Astrocyte (in vitro differentiated cells and primary cell): ENCODE measurements around the gene DHX16. TPM values are rescaled to one million over a fixed set of nuclear protein-coding genes. Genes with fewer than 3 reads are reported as not detected.

Experiments used
- DNase-seq: peaks from one replicate; pipeline ENCODE4 v3.0.0-alpha.2; 2010; ENCODE audit warnings: low read depth
- FAIRE-seq: peaks from 2 replicates; lab custom pipeline; 2011; peaks lifted over from hg19 to GRCh38; lab: Jason Lieb, UNC
- H2AFZ ChIP-seq: 2 replicates; pipeline ENCODE4 v1.6.0; 2012; ENCODE audit warnings: low read depth, low read length, inconsistent platforms
- H3K27ac ChIP-seq: 2 replicates; pipeline ENCODE4 v1.5.1; 2011; ENCODE audit warnings: low read depth, low read length, inconsistent platforms
- H3K27me3 ChIP-seq: 2 replicates; pipeline ENCODE4 v1.6.0; 2011; ENCODE audit warnings: low read length, inconsistent platforms; ENCODE audit not compliant: insufficient read depth
- H3K36me3 ChIP-seq: 2 replicates; pipeline ENCODE4 v1.5.1; 2011; ENCODE audit warnings: low read length, inconsistent platforms; ENCODE audit not compliant: insufficient read depth
- H3K4me1 ChIP-seq: 2 replicates; pipeline ENCODE4 v1.5.1; 2011; ENCODE audit warnings: low read length, inconsistent platforms; ENCODE audit not compliant: insufficient read depth
- H3K4me2 ChIP-seq: 2 replicates; pipeline ENCODE4 v1.6.0; 2012; ENCODE audit warnings: low read length, inconsistent platforms
- H3K4me3 ChIP-seq: 2 replicates; pipeline ENCODE4 v1.5.1; 2011; ENCODE audit warnings: low read depth, mild to moderate bottlenecking, low read length, inconsistent platforms; ENCODE audit not compliant: insufficient read depth
- H3K79me2 ChIP-seq: 2 replicates; pipeline ENCODE4 v1.6.0; 2012; ENCODE audit warnings: mild to moderate bottlenecking, low read length, inconsistent platforms; ENCODE audit not compliant: insufficient read depth
- H3K9ac ChIP-seq: 2 replicates; pipeline ENCODE4 v1.6.0; 2012; ENCODE audit warnings: mild to moderate bottlenecking, low read length, inconsistent platforms
- H3K9me3 ChIP-seq: 2 replicates; pipeline ENCODE4 v1.5.1; 2012; ENCODE audit warnings: low read depth, mild to moderate bottlenecking, low read length, inconsistent platforms; ENCODE audit not compliant: insufficient read depth
- H4K20me1 ChIP-seq: 2 replicates; pipeline ENCODE4 v1.6.0; 2012; ENCODE audit warnings: low read length, inconsistent platforms; ENCODE audit not compliant: insufficient read depth
- H3K27ac Mint-ChIP-seq: one replicate; pipeline ENCODE4 v1.8.0; 2021; ENCODE audit warnings: mild to moderate bottlenecking, mixed read lengths; ENCODE audit not compliant: unreplicated experiment
- H3K27me3 Mint-ChIP-seq: one replicate; pipeline ENCODE4 v1.8.0; 2021; ENCODE audit warnings: low read depth, mixed read lengths; ENCODE audit not compliant: unreplicated experiment
- H3K36me3 Mint-ChIP-seq: one replicate; pipeline ENCODE4 v1.8.0; 2021; ENCODE audit warnings: low read depth, mixed read lengths; ENCODE audit not compliant: unreplicated experiment
- H3K4me1 Mint-ChIP-seq: one replicate; pipeline ENCODE4 v1.8.0; 2021; ENCODE audit warnings: low read depth, mixed read lengths; ENCODE audit not compliant: unreplicated experiment
- H3K4me3 Mint-ChIP-seq: one replicate; pipeline ENCODE4 v1.8.0; 2021; ENCODE audit warnings: mild to moderate bottlenecking, moderate library complexity, mixed read lengths; ENCODE audit not compliant: unreplicated experiment
- H3K9me3 Mint-ChIP-seq: one replicate; pipeline ENCODE4 v1.8.0; 2021; ENCODE audit warnings: mild to moderate bottlenecking, mixed read lengths; ENCODE audit not compliant: unreplicated experiment
- EZH2 ChIP-seq: IDR thresholded peaks from 2 replicates; pipeline ENCODE4 v1.6.1; 2012; ENCODE audit warnings: mild to moderate bottlenecking, low read length, inconsistent platforms; ENCODE audit not compliant: insufficient read depth
- total RNA-seq: library from RNA; stranded (reverse); gene quantifications from 2 replicates; pipeline ENCODE4 v1.2.1, GENCODE V29; 2021
- TF ChIP-seq, protein P1 (sequence below): IDR thresholded peaks from 2 replicates; pipeline ENCODE4 v1.5.1; 2011; ENCODE audit warnings: low read depth, mild to moderate bottlenecking, inconsistent platforms, low read length, moderate library complexity; ENCODE audit not compliant: insufficient read depth

The DHX16 gene
- total RNA-seq, 1 donor from 2014 or later: 30.0 TPM

DNA sequence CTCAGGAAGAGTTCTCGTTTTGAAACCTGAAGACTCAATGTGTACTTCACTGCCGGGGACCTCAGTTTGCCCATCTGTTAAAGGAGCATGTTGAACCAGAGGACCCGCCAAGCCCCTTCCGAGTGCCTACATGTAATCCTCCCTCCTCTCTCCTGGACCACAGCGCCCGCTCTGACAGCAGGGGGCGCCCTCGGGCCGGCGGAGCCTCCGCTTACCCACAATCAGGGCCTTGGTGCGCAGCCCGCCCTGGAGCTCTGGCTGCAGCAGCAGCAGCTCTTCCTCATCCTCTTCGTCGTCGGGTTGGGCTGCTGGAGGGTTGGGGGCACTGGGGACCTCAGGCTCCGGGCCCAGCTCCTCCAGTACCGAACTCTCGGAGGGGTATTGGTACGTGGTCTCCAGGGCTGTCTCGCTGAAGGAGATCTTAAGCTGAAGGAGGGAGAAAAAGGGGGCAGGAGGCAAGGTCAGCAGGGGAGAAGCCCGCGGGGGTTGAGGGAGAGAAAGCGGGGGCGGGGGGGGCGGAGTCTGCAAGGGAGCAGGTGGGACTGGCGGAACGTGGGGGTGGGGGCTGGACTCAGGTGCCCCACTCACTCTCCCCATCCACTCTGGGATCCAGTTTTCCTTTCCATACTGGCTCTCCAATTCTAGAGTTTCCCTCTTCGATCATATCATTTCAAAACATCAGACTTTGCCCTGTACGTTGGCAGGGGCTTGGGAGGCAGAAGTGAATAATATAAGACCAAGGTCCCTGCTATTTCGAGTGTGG lies 6.3 kb upstream of the DHX16 start:
- peak overlapping the region; percentile 41 for H3K4me3 ChIP-seq
- peaks cover 81% of the 10 kb centered on the region for H4K20me1 ChIP-seq
- DNase-seq (peak; percentile 47), FAIRE-seq (no peak)
- peak overlapping the region; percentile 100 for H3K4me2 ChIP-seq
- peaks cover 31% of the 10 kb centered on the region for H3K4me1 ChIP-seq
- H3K4me1 Mint-ChIP-seq: peaks cover 22% of the 10 kb centered on the region
- no peak overlapping the region for H2AFZ ChIP-seq
- peaks cover 74% of the 10 kb centered on the region for H3K79me2 ChIP-seq
- H3K27ac Mint-ChIP-seq: peak overlapping the region; percentile 62
- no peak for TF ChIP-seq EZH2
- TF ChIP-seq, protein P1, sequence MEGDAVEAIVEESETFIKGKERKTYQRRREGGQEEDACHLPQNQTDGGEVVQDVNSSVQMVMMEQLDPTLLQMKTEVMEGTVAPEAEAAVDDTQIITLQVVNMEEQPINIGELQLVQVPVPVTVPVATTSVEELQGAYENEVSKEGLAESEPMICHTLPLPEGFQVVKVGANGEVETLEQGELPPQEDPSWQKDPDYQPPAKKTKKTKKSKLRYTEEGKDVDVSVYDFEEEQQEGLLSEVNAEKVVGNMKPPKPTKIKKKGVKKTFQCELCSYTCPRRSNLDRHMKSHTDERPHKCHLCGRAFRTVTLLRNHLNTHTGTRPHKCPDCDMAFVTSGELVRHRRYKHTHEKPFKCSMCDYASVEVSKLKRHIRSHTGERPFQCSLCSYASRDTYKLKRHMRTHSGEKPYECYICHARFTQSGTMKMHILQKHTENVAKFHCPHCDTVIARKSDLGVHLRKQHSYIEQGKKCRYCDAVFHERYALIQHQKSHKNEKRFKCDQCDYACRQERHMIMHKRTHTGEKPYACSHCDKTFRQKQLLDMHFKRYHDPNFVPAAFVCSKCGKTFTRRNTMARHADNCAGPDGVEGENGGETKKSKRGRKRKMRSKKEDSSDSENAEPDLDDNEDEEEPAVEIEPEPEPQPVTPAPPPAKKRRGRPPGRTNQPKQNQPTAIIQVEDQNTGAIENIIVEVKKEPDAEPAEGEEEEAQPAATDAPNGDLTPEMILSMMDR: peak; percentile 70
- H3K9me3 Mint-ChIP-seq: no peaks in the 10 kb centered on the region
- H3K27ac ChIP-seq: no peak overlapping the region
- peak overlapping the region; percentile 98 for H3K9ac ChIP-seq
- H3K27me3 Mint-ChIP-seq: no peaks in the 10 kb centered on the region
- H3K9me3 ChIP-seq: no peaks in the 10 kb centered on the region
- no peaks in the 10 kb centered on the region for H3K27me3 ChIP-seq
- peaks cover 25% of the 10 kb centered on the region for H3K36me3 Mint-ChIP-seq
- H3K36me3 ChIP-seq: peaks cover 37% of the 10 kb centered on the region
- peak overlapping the region; percentile 98 for H3K4me3 Mint-ChIP-seq

DNA sequence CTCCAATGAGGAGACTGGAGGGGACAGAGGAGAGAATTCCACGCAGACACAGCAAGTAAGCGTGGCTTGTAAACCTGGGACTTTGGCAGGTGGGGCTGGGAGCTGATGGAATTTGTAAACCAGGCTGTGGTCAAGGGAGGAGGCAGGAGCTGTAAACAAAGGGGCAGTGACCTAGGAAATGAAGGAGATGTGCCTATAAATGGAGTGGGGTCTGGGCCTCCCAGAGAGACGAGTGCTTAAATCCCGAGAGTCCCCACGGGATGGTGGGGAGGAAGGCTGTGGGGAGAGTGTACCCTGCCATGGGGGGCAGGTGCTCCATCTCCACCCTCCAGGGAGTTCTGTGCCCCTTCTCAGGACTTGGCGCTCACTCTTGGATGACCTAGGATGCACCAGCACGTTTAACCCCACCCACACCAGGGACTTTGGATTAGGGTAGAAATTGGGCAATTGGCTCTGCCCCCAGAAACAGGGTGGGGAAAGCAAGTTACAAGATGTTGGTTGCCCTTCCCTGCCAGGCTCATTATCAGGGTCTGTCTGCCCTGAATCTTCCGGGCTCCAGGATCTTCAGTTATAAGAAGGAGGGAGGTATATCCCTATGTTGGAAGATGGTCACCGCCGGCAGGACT lies 4.0 kb upstream of the DHX16 start:
- Histone ChIP-seq H3K4me1 (peaks cover 23% of the 10 kb centered on the region), H3K9me3 (no peaks in the 10 kb centered on the region), H3K4me3 (no peak overlapping the region), H2AFZ (no peak overlapping the region), H4K20me1 (peaks cover 58% of the 10 kb centered on the region), H3K27ac (no peak overlapping the region), H3K4me2 (no peak overlapping the region), H3K79me2 (peaks cover 60% of the 10 kb centered on the region), H3K9ac (no peak overlapping the region), H3K27me3 (no peaks in the 10 kb centered on the region), H3K36me3 (peaks cover 37% of the 10 kb centered on the region)
- TF ChIP-seq, protein P1: no peak
- no peak for TF ChIP-seq EZH2
- DNase-seq (no peak), FAIRE-seq (no peak)
- Mint-ChIP-seq H3K27ac (no peak overlapping the region), H3K4me3 (no peak overlapping the region), H3K36me3 (peaks cover 23% of the 10 kb centered on the region), H3K4me1 (peaks cover 25% of the 10 kb centered on the region), H3K27me3 (no peaks in the 10 kb centered on the region), H3K9me3 (no peaks in the 10 kb centered on the region)
